ENCODE data around the gene ATP13A3. TPM values are rescaled to one million over a fixed set of nuclear protein-coding genes. Genes with fewer than 3 reads are reported as not detected.

Gene ATP13A3
- total and polyA plus RNA-seq, 2 of the 4 experiments (the other 2 are of a cell fraction): 48.1 to 154 TPM

GRCh38 chr3:194474675-194475074, 12.1 kb downstream of the ATP13A3 start:
- H4K91ac ChIP-seq (ENCODE audit: insufficient read depth, low read depth, low read length): no peak overlapping the region
- H3K18ac ChIP-seq (ENCODE audit: low read depth, low read length): peak overlapping the region; percentile 80
- peak overlapping the region; percentile 66; the same call in 1 of the 2 replicates for H3K27ac ChIP-seq (ENCODE audit: insufficient read depth, low read length)
- DNase-seq (peak; percentile 44), ATAC-seq (ENCODE audit: low read depth) (peak; percentile 41)
- intact Hi-C loops (cut with micrococcal nuclease) (no loop called here), dilution Hi-C loops (cut with HindIII; ENCODE audit: low sequenced_read_pairs, unreplicated experiment) (no loop called here), in situ Hi-C loops (cut with MboI; ENCODE audit: low sequenced_read_pairs) (no loop called here)
- H3K23ac ChIP-seq (ENCODE audit: low read depth, low read length): no peak overlapping the region
- no peak overlapping the region for H2AK9ac ChIP-seq (replicated peaks; ENCODE audit: low read depth, low read length, poor library complexity)
- peaks cover 0 to 52% of the 10 kb centered on the region in 2 experiments; a peak in 2 of 4 replicates for H3K79me1 ChIP-seq (ENCODE audit: low read depth in 1 of 2, low read length in 2 of 2)
- H2AFZ ChIP-seq (replicated peaks; ENCODE audit: low read length, poor library complexity): no peak overlapping the region
- no peak overlapping the region for H2BK120ac ChIP-seq (ENCODE audit: low read depth, low read length)
- ChIA-PET CTCF (interaction anchor here (0.6 to 1.4 kb wide), 5 partner anchors 9 to 119 kb away, joined by 3 to 6 read pairs (median 3); no protein-coding TSS in a partner anchor), POLR2A (ENCODE audit: unreplicated experiment) (no interaction called here)
- H2BK20ac ChIP-seq (ENCODE audit: low read depth, low read length): no peak overlapping the region
- 0 out of 2 replicates have a peak overlapping the region, but pooled peaks have one; percentile 37 for H3K4ac ChIP-seq (ENCODE audit: low read depth, low read length)
- no peak overlapping the region for H3K56ac ChIP-seq (ENCODE audit: extremely low read depth, insufficient read depth, low read length)
- no peaks in the 10 kb centered on the region for H3K9me3 ChIP-seq (ENCODE audit: control insufficient read depth, insufficient read depth, low read length)
- peaks cover 75% of the 10 kb centered on the region for H4K20me1 ChIP-seq (ENCODE audit: insufficient read depth, low read length)
- H3K14ac ChIP-seq (replicated peaks; ENCODE audit: low read depth, low read length): no peak overlapping the region; the same call in 1 of the 2 replicates
- TF ChIP-seq USF2 (IDR thresholded peaks at IDR 0.05; ENCODE audit: low read depth, low read length) (no peak), MAZ (IDR thresholded peaks at IDR 0.05; ENCODE audit: borderline replicate concordance, low read depth, low read length) (no peak), BHLHE40 (IDR thresholded peaks at IDR 0.05; ENCODE audit: low read depth, low read length) (peak; percentile 44; the same call in 1 of the 2 replicates), CEBPB (IDR thresholded peaks at IDR 0.05; ENCODE audit: low read depth, low read length) (peak; percentile 25; the same call in 1 of the 2 replicates), RFX5 (IDR thresholded peaks at IDR 0.05; ENCODE audit: low read depth, low read length) (0 out of 2 replicates have a peak, but pooled peaks have one; percentile 13), CHD1 (IDR thresholded peaks at IDR 0.05; ENCODE audit: low read depth, low read length) (no peak)
- BruUV-seq (replicated peaks): no TSS peak
- no peak overlapping the region for H4K8ac ChIP-seq (ENCODE audit: low read depth in 2 of 2, low read length in 2 of 2)
- H2BK15ac ChIP-seq (ENCODE audit: low read depth, low read length): no peak overlapping the region
- H3K36me3 ChIP-seq (ENCODE audit: control insufficient read depth, insufficient read depth, low read length): peaks cover 11% of the 10 kb centered on the region
- no peak overlapping the region for H3K9ac ChIP-seq (ENCODE audit: low read depth, low read length)
- H3K4me2 ChIP-seq (ENCODE audit: low read depth, low read length): peak overlapping the region; percentile 66; the same call in 1 of the 2 replicates
- no peak overlapping the region for H3K4me3 ChIP-seq (ENCODE audit: insufficient read depth, low read depth, low read length)
- H3K27me3 ChIP-seq (ENCODE audit: control insufficient read depth, insufficient read depth, low read length): no peaks in the 10 kb centered on the region
- no peak overlapping the region for H2AK5ac ChIP-seq (ENCODE audit: low read depth, low read length)
- peak overlapping the region; percentile 49 for H2BK5ac ChIP-seq (ENCODE audit: low read depth, low read length, poor library complexity, severe bottlenecking)
- 0 out of 2 replicates have a peak overlapping the region, but pooled peaks have one; percentile 66 for H4K5ac ChIP-seq (ENCODE audit: low read depth, low read length)
- no CpG with 5 or more reads among the region's 7 CpGs for WGBS, 2 experiments (ENCODE audit: extremely low coverage in 2 of 2, insufficient read length in 1 of 2)
- peaks cover 26% of the 10 kb centered on the region for H3K4me1 ChIP-seq (ENCODE audit: control insufficient read depth, insufficient read depth, low read length)
- H3K9me1 ChIP-seq (ENCODE audit: insufficient read depth, low read length): peaks cover 18% of the 10 kb centered on the region

Data from IMR-90 (cell line).